ENCODE data around the gene ARAP1. TPM values are rescaled to one million over a fixed set of nuclear protein-coding genes. Genes with fewer than 3 reads are reported as not detected.

Gene ARAP1
- total RNA-seq, 2 donors from 2014 or later = 95.2 to 109 TPM

Small RNA genes within 50 kb of the gene (microRNA-seq; reads per million reads assigned to microRNA genes)
- not detected for gene MIR4692

Small RNA genes within 50 kb of the gene (small RNA-seq; reads per million reads assigned to genes)
- gene MIR4692 (0 reads per million in 2 donors), gene RF00019 (0 reads per million in 2 donors)

Other genes starting within 250 kb of the ARAP1 start
- gene PDE2A, start 78.0 kb downstream of the ARAP1 start, total RNA-seq = 10 to 100 TPM; 24.2 to 47.7 TPM
- 100 to 1,000 TPM; 132 to 208 TPM for gene STARD10, start 41.6 kb upstream of the ARAP1 start, total RNA-seq
- 10 to 100 TPM; 27.5 to 29.7 TPM for gene ATG16L2, start 62.0 kb upstream of the ARAP1 start, total RNA-seq